Left lung (tissue), 10 donors: ENCODE measurements around the gene DDX31. TPM values are rescaled to one million over a fixed set of nuclear protein-coding genes. Genes with fewer than 3 reads are reported as not detected.
"Not testable (repeated sequence)": the region's sequence is repeated elsewhere in the genome, so short reads cannot be mapped to it uniquely, and the experiment has no call there.

ENCODE experiments used
- ATAC-seq: fragments of 200-7000 bp; cut with Tn5 transposase; one replicate; pipeline ENCODE4 v1.9.1; 2020; ENCODE audit warnings: moderate library complexity
- DNase-seq, 4 donors: peaks; one replicate each; pipeline ENCODE4 v3.0.0-alpha.2; 2013 to 2020
- H3K27ac ChIP-seq, 2 donors: fragments of 200-600 bp; sonication (generic) in 1 of 2; one replicate each; pipeline versions ENCODE4 v1.5.0 to v1.8.0; 2020 to 2021
- H3K27me3 ChIP-seq, 2 donors: fragments of 200-600 bp; sonication (generic) in 1 of 2; one replicate each; pipeline versions ENCODE4 v1.5.0 to v1.8.0; 2020 to 2021
- H3K36me3 ChIP-seq, 2 donors: fragments of 200-600 bp; sonication (generic) in 1 of 2; one replicate each; pipeline versions ENCODE4 v1.5.0 to v1.8.0; 2020 to 2021
- H3K4me1 ChIP-seq, 2 donors: fragments of 200-600 bp; one replicate each; pipeline ENCODE4 v1.8.0; 2021
- H3K4me3 ChIP-seq, 2 donors: fragments of 200-600 bp; sonication (generic) in 1 of 2; one replicate each; pipeline versions ENCODE4 v1.5.0 to v1.8.0; 2020 to 2021; ENCODE audit warnings: mild to moderate bottlenecking in 1 of 2
- H3K9me3 ChIP-seq, 2 donors: fragments of 200-600 bp; sonication (generic) in 1 of 2; one replicate each; pipeline versions ENCODE4 v1.5.0 to v1.8.0; 2020 to 2021
- CTCF ChIP-seq, 2 donors: fragments of 200-600 bp; sonication (generic) in 1 of 2; IDR thresholded peaks; one replicate each; pipeline versions ENCODE4 v1.5.0 to v1.8.0; 2021; ENCODE audit warnings: antibody characterized with exemption in 2 of 2
- intact Hi-C, 2 donors: fragments of 100-400 bp; cut with DNase I; formaldehyde crosslinking; loops; one replicate each; pipeline versions ENCODE4 v1.11.2 to v1.14.2; 2022
- polyA plus RNA-seq, 6 donors: library from polyadenylated mRNA; unstranded; fragments of 120-200 nt; gene quantifications; one replicate each; pipeline ENCODE4 v1.2.1, GENCODE V29; 2013; ENCODE audit not compliant: insufficient read length in 6 of 6
- total RNA-seq, 2 donors: library from RNA; stranded (reverse); fragmentation: NEBNext Ultra II Directional; extraction: Animal tissue kit (Norgen Biotek cat#: 25700); gene quantifications; one replicate each; pipeline ENCODE4 v1.2.1, GENCODE V29; 2021
- donor health status: DM: no; HTN: yes; CAD: no.
- donor health status: DM: no; HTN: no; CAD: no.

DDX31 gene
- total and polyA plus RNA-seq, 8 donors = 12.0 to 16.5 (median 14.9) TPM

- Histone ChIP-seq H3K36me3 (no peaks in the 10 kb centered on the region), H3K4me1 (no peaks in the 10 kb centered on the region), H3K27ac (no peak overlapping the region), H3K4me3 (no peak overlapping the region), H3K27me3 (peaks cover 42 to 92% of the 10 kb centered on the region in 2 donors), H3K9me3 (no peaks in the 10 kb centered on the region)
- intact Hi-C loops = loop anchor here in 1 of 2 donors (10.0 kb wide), 1 partner anchor 161 kb away; the partner anchor contains the start of gene CFAP77
- TF ChIP-seq CTCF (IDR thresholded peaks at IDR 0.05) = no peak
- DNase-seq (no peak), ATAC-seq (no peak)
Observed at GRCh38 chr9:132575811-132576210, 94.0 kb downstream of the DDX31 start.

GRCh38 chr9:132575005-132575609 lies 94.7 kb downstream of the DDX31 start:
- H3K27ac ChIP-seq = no peak overlapping the region
- intact Hi-C loops = loop anchor here in 1 of 2 donors (10.0 kb wide), 1 partner anchor 160 kb away; the partner anchor contains the start of gene CFAP77
- ATAC-seq (peak; percentile 97), DNase-seq (peak in 3 of 4 donors; percentile 37 to 78 (median 60))
- no peaks in the 10 kb centered on the region for H3K4me1 ChIP-seq
- H3K4me3 ChIP-seq = no peak overlapping the region
- peaks cover 35 to 85% of the 10 kb centered on the region in 2 donors for H3K27me3 ChIP-seq
- H3K9me3 ChIP-seq = no peaks in the 10 kb centered on the region
- TF ChIP-seq CTCF (IDR thresholded peaks at IDR 0.05) = peak; percentile 49 to 54
- no peaks in the 10 kb centered on the region for H3K36me3 ChIP-seq

GRCh38 chr9:132572921-132573320 lies 96.9 kb downstream of the DDX31 start:
- Histone ChIP-seq H3K27ac (no peak overlapping the region), H3K4me3 (no peak overlapping the region), H3K4me1 (no peaks in the 10 kb centered on the region), H3K9me3 (no peaks in the 10 kb centered on the region), H3K36me3 (no peaks in the 10 kb centered on the region), H3K27me3 (peaks cover 13 to 63% of the 10 kb centered on the region in 2 donors)
- DNase-seq (no peak), ATAC-seq (no peak)
- intact Hi-C loops = loop anchor here in 1 of 2 donors (5.0 to 10.0 kb wide), 2 partner anchors 61 to 158 kb away; partner anchors contain the start of gene CFAP77
- no peak for TF ChIP-seq CTCF (IDR thresholded peaks at IDR 0.05)

- H3K27ac ChIP-seq = no peak overlapping the region
- intact Hi-C loops = loop anchor here in 1 of 2 donors (5.0 to 10.0 kb wide), 2 partner anchors 60 to 157 kb away; partner anchors contain the start of gene CFAP77
- peaks cover 6 to 54% of the 10 kb centered on the region in 2 donors for H3K27me3 ChIP-seq
- H3K9me3 ChIP-seq = no peaks in the 10 kb centered on the region
- H3K4me1 ChIP-seq = no peaks in the 10 kb centered on the region
- DNase-seq (no peak), ATAC-seq (no peak)
- no peaks in the 10 kb centered on the region for H3K36me3 ChIP-seq
- TF ChIP-seq CTCF (IDR thresholded peaks at IDR 0.05) = no peak
- no peak overlapping the region for H3K4me3 ChIP-seq
Observed at GRCh38 chr9:132571806-132572600, 97.8 kb downstream of the DDX31 start.

- ATAC-seq, H3K4me3 ChIP-seq, H3K9me3 ChIP-seq, H3K4me1 ChIP-seq, H3K27ac ChIP-seq, intact Hi-C loops, H3K36me3 ChIP-seq, DNase-seq: not testable (repeated sequence)
- peaks cover 0 to 22% of the 10 kb centered on the region in 2 donors for H3K27me3 ChIP-seq
Observed at GRCh38 chr9:132568787-132569186, 101.0 kb downstream of the DDX31 start.
